Trophoblast cell (in vitro differentiated cells and primary cell): ENCODE data around the gene OCSTAMP.

Experiments
- DNase-seq, 2 donors: peaks; one replicate each; pipeline ENCODE4 v3.0.0-alpha.2; 2016
- H2AFZ ChIP-seq: 2 replicates; pipeline ENCODE4 v1.6.1; 2013; ENCODE audit warnings: low read length, moderate library complexity, mild to moderate bottlenecking; ENCODE audit not compliant: insufficient read depth, poor library complexity
- H2AK5ac ChIP-seq: 2 replicates; pipeline ENCODE4 v1.6.1; 2013; ENCODE audit warnings: mild to moderate bottlenecking, low read length
- H2BK120ac ChIP-seq: 2 replicates; pipeline ENCODE4 v1.6.1; 2013; ENCODE audit warnings: low read length, mild to moderate bottlenecking, moderate library complexity; ENCODE audit not compliant: insufficient read depth, poor library complexity
- H2BK12ac ChIP-seq: 2 replicates; pipeline ENCODE4 v1.6.1; 2013; ENCODE audit warnings: mild to moderate bottlenecking, low read length, moderate library complexity
- H2BK5ac ChIP-seq: 2 replicates; pipeline ENCODE4 v1.6.1; 2013; ENCODE audit warnings: low read length, low read depth, moderate library complexity, mild to moderate bottlenecking; ENCODE audit not compliant: poor library complexity
- H3K14ac ChIP-seq: 2 replicates; pipeline ENCODE4 v1.6.1; 2013; ENCODE audit warnings: mild to moderate bottlenecking, low read length
- H3K18ac ChIP-seq: 2 replicates; pipeline ENCODE4 v1.6.1; 2013; ENCODE audit warnings: mild to moderate bottlenecking, low read length
- H3K23ac ChIP-seq: 2 replicates; pipeline ENCODE4 v1.6.1; 2013; ENCODE audit warnings: low read length
- H3K27ac ChIP-seq: 2 replicates; pipeline ENCODE4 v1.5.1; 2013; ENCODE audit warnings: low read depth, mild to moderate bottlenecking, inconsistent platforms, low read length, moderate library complexity
- H3K27me3 ChIP-seq: 2 replicates; pipeline ENCODE4 v1.6.1; 2013; ENCODE audit warnings: inconsistent platforms, mild to moderate bottlenecking, low read length, moderate library complexity; ENCODE audit not compliant: insufficient read depth
- H3K36me3 ChIP-seq, 2 experiments: 1 replicate in 1 of 2; 2 replicates in 1 of 2; pipeline ENCODE4 v1.6.1; 2013; ENCODE audit warnings: low read length in 2 of 2, mild to moderate bottlenecking in 2 of 2, moderate library complexity in 1 of 2; ENCODE audit not compliant: insufficient read depth in 2 of 2, control insufficient read depth in 1 of 2
- H3K4ac ChIP-seq: 2 replicates; pipeline ENCODE4 v1.6.1; 2013; ENCODE audit warnings: low read depth, mild to moderate bottlenecking, low read length, moderate library complexity
- H3K4me1 ChIP-seq, 2 experiments: 1 replicate in 1 of 2; 2 replicates in 1 of 2; pipeline ENCODE4 v1.6.1; 2013; ENCODE audit warnings: low read length in 2 of 2, mild to moderate bottlenecking in 2 of 2, moderate library complexity in 1 of 2; ENCODE audit not compliant: insufficient read depth in 2 of 2, control insufficient read depth in 1 of 2
- H3K4me2 ChIP-seq: 2 replicates; pipeline ENCODE4 v1.6.1; 2013; ENCODE audit warnings: inconsistent platforms, mild to moderate bottlenecking, low read length, moderate library complexity
- H3K4me3 ChIP-seq: 2 replicates; pipeline ENCODE4 v1.5.1; 2013; ENCODE audit warnings: mild to moderate bottlenecking, low read depth, low read length, inconsistent platforms
- H3K79me1 ChIP-seq: one replicate; pipeline ENCODE4 v1.6.1; 2013; ENCODE audit warnings: low read length
- H3K79me2 ChIP-seq: 2 replicates; pipeline ENCODE4 v1.6.1; 2013; ENCODE audit warnings: low read length, mild to moderate bottlenecking; ENCODE audit not compliant: control insufficient read depth, insufficient read depth, poor library complexity
- H3K9ac ChIP-seq: 2 replicates; pipeline ENCODE4 v1.6.1; 2013; ENCODE audit warnings: mild to moderate bottlenecking, low read length
- H3K9me3 ChIP-seq: 2 replicates; pipeline ENCODE4 v1.6.1; 2013; ENCODE audit warnings: low read depth, mild to moderate bottlenecking, control low read depth, inconsistent platforms, low read length; ENCODE audit not compliant: insufficient read depth
- H4K12ac ChIP-seq: 2 replicates; pipeline ENCODE4 v1.6.1; 2013; ENCODE audit warnings: low read depth, mild to moderate bottlenecking, low read length, moderate library complexity
- H4K8ac ChIP-seq: 2 replicates; pipeline ENCODE4 v1.6.1; 2013; ENCODE audit warnings: low read depth, mild to moderate bottlenecking, low read length, moderate library complexity
- H4K91ac ChIP-seq: one replicate; pipeline ENCODE4 v1.6.1; 2013; ENCODE audit warnings: low read depth, mild to moderate bottlenecking, low read length, moderate library complexity
- WGBS: extraction: QIAGEN DNeasy Blood & Tissue Kit; methylation state at CpG from one replicate; pipeline ENCODE4 v1.1.7; 2013; ENCODE audit warnings: missing lambda C conversion rate; ENCODE audit not compliant: insufficient read length, insufficient coverage; ENCODE audit errors: extremely low coverage; 5-methylcytosine and 5-hydroxymethylcytosine counted together

Gene OCSTAMP

GRCh38 chr20:46546936-46547335 lies 3.5 kb downstream of the OCSTAMP start:
- Histone ChIP-seq H4K8ac (no peak overlapping the region), H2BK12ac (no peak overlapping the region), H3K14ac (no peak overlapping the region), H3K9me3 (peaks cover 1% of the 10 kb centered on the region), H2BK120ac (no peak overlapping the region), H3K79me1 (no peaks in the 10 kb centered on the region), H3K18ac (no peak overlapping the region), H2AK5ac (no peak overlapping the region), H3K4ac (no peak overlapping the region), H3K4me1 (peaks cover 0 to under 1% of the 10 kb centered on the region in 2 experiments), H3K27me3 (no peaks in the 10 kb centered on the region), H3K79me2 (no peaks in the 10 kb centered on the region), H3K4me3 (no peak overlapping the region), H3K27ac (no peak overlapping the region), H3K36me3 (no peaks in the 10 kb centered on the region), H4K91ac (no peak overlapping the region), H3K9ac (no peak overlapping the region), H2AFZ (no peak overlapping the region), H2BK5ac (no peak overlapping the region), H4K12ac (no peak overlapping the region), H3K23ac (no peak overlapping the region), H3K4me2 (no peak overlapping the region)
- DNase-seq: no peak
- WGBS: no CpG with 5 or more reads among the region's 6 CpGs

GRCh38 chr20:46546298-46546697 lies 4.2 kb downstream of the OCSTAMP start:
- Histone ChIP-seq H3K27ac (no peak overlapping the region), H3K27me3 (no peaks in the 10 kb centered on the region), H4K8ac (no peak overlapping the region), H3K14ac (no peak overlapping the region), H4K91ac (no peak overlapping the region), H3K4me1 (no peaks in the 10 kb centered on the region), H2AFZ (no peak overlapping the region), H3K36me3 (no peaks in the 10 kb centered on the region), H3K4me2 (no peak overlapping the region), H3K18ac (no peak overlapping the region), H2BK120ac (no peak overlapping the region), H3K23ac (no peak overlapping the region), H2AK5ac (no peak overlapping the region), H2BK12ac (no peak overlapping the region), H4K12ac (no peak overlapping the region), H3K79me1 (no peaks in the 10 kb centered on the region), H3K4me3 (no peak overlapping the region), H3K79me2 (no peaks in the 10 kb centered on the region), H3K4ac (no peak overlapping the region), H2BK5ac (no peak overlapping the region), H3K9me3 (peaks cover 1% of the 10 kb centered on the region), H3K9ac (no peak overlapping the region)
- no CpG with 5 or more reads among the region's 3 CpGs for WGBS
- no peak for DNase-seq

GRCh38 chr20:46545827-46546138 lies 4.7 kb downstream of the OCSTAMP start:
- H3K79me1 ChIP-seq: no peaks in the 10 kb centered on the region
- H3K9ac ChIP-seq: no peak overlapping the region
- no peak overlapping the region for H3K4ac ChIP-seq
- no peak overlapping the region for H4K91ac ChIP-seq
- H2BK120ac ChIP-seq: no peak overlapping the region
- H3K4me1 ChIP-seq: no peaks in the 10 kb centered on the region
- H2BK12ac ChIP-seq: no peak overlapping the region
- no peak overlapping the region for H4K8ac ChIP-seq
- H3K36me3 ChIP-seq: no peaks in the 10 kb centered on the region
- no peak overlapping the region for H3K27ac ChIP-seq
- H3K4me2 ChIP-seq: no peak overlapping the region
- H2BK5ac ChIP-seq: no peak overlapping the region
- H3K18ac ChIP-seq: no peak overlapping the region
- H3K14ac ChIP-seq: no peak overlapping the region
- H4K12ac ChIP-seq: no peak overlapping the region
- DNase-seq: no peak
- no CpG with 5 or more reads among the region's 9 CpGs for WGBS
- no peak overlapping the region for H2AK5ac ChIP-seq
- H3K79me2 ChIP-seq: no peaks in the 10 kb centered on the region
- H3K9me3 ChIP-seq: peaks cover 1% of the 10 kb centered on the region
- H2AFZ ChIP-seq: no peak overlapping the region
- no peaks in the 10 kb centered on the region for H3K27me3 ChIP-seq
- H3K4me3 ChIP-seq: peak overlapping the region; percentile 7
- no peak overlapping the region for H3K23ac ChIP-seq

GRCh38 chr20:46545077-46545826 lies 5.2 kb downstream of the OCSTAMP start:
- H3K79me1 ChIP-seq: no peaks in the 10 kb centered on the region
- WGBS: no CpG with 5 or more reads among the region's 14 CpGs
- peak overlapping the region; percentile 7 for H3K4me3 ChIP-seq
- H2BK120ac ChIP-seq: no peak overlapping the region
- H3K27ac ChIP-seq: no peak overlapping the region
- no peak overlapping the region for H3K4me2 ChIP-seq
- no peak overlapping the region for H3K4ac ChIP-seq
- no peak overlapping the region for H2BK12ac ChIP-seq
- peak in 1 of 2 donors; percentile 7 for DNase-seq
- H4K12ac ChIP-seq: no peak overlapping the region
- H3K9ac ChIP-seq: no peak overlapping the region
- no peak overlapping the region for H2AFZ ChIP-seq
- no peak overlapping the region for H3K23ac ChIP-seq
- no peak overlapping the region for H2BK5ac ChIP-seq
- H4K91ac ChIP-seq: no peak overlapping the region
- no peaks in the 10 kb centered on the region for H3K79me2 ChIP-seq
- H3K36me3 ChIP-seq: no peaks in the 10 kb centered on the region
- H3K4me1 ChIP-seq: no peaks in the 10 kb centered on the region
- peaks cover 1% of the 10 kb centered on the region for H3K9me3 ChIP-seq
- no peaks in the 10 kb centered on the region for H3K27me3 ChIP-seq
- no peak overlapping the region for H3K18ac ChIP-seq
- no peak overlapping the region for H2AK5ac ChIP-seq
- H4K8ac ChIP-seq: no peak overlapping the region
- no peak overlapping the region for H3K14ac ChIP-seq
